Vagina (tissue), 2 donors: ENCODE data around the gene RASGRP2.

Experiments used
- CTCF ChIP-seq, 3 experiments: fragments of 450-650 bp in 2 of 3; fragments of 200-600 bp in 1 of 3; sonication (generic) in 1 of 3; IDR thresholded peaks; one replicate each; pipeline ENCODE4 v1.5.1; 2017 to 2019; ENCODE audit warnings: antibody characterized with exemption in 3 of 3, mild to moderate bottlenecking in 2 of 3, moderate library complexity in 2 of 3
- POLR2A ChIP-seq, 2 donors: fragments of 450-650 bp; IDR thresholded peaks; one replicate each; pipeline ENCODE4 v1.6.1; 2017; ENCODE audit warnings: antibody characterized with exemption in 2 of 2, mild to moderate bottlenecking in 2 of 2, moderate library complexity in 2 of 2
- POLR2AphosphoS5 ChIP-seq, 2 donors: sonication (generic); formaldehyde crosslinking; IDR thresholded peaks; one replicate each; pipeline ENCODE4 v1.9.0; 2017; ENCODE audit warnings: antibody characterized with exemption in 2 of 2, mild to moderate bottlenecking in 2 of 2, low read depth in 1 of 2; ENCODE audit not compliant: insufficient read depth in 1 of 2

GRCh38 chr11:64774144-64774543 lies 30.2 kb upstream of the RASGRP2 start:
- TF ChIP-seq CTCF (IDR thresholded peaks at IDR 0.05): no peak
- TF ChIP-seq POLR2A (IDR thresholded peaks at IDR 0.05): no peak
- no peak for TF ChIP-seq POLR2AphosphoS5 (IDR thresholded peaks at IDR 0.05; ENCODE audit: insufficient read depth in 1 of 2, low read depth in 1 of 2)
